Karpas-422 (cell line): Measurements from ENCODE around the gene PLPP1. TPM values are rescaled to one million over a fixed set of nuclear protein-coding genes. Genes with fewer than 3 reads are reported as not detected.

ENCODE experiments used
- DNase-seq: peaks from one replicate; pipeline ENCODE4 v3.0.0-alpha.2; 2015
- H2AFZ ChIP-seq: fragments of 200-600 bp; sonication (generic); 2 replicates; pipeline ENCODE4 v1.6.1; 2014; ENCODE audit warnings: antibody characterized with exemption, low read length, mixed read lengths
- H3K27ac ChIP-seq: fragments of 200-600 bp; sonication (generic); 2 replicates; pipeline ENCODE4 v1.5.1; 2014; ENCODE audit warnings: mild to moderate bottlenecking, low read length, moderate library complexity
- H3K27me3 ChIP-seq: fragments of 200-600 bp; sonication (generic); 2 replicates; pipeline ENCODE4 v1.6.1; 2014; ENCODE audit warnings: low read length, mixed read lengths
- H3K36me3 ChIP-seq: fragments of 200-600 bp; sonication (generic); 2 replicates; pipeline ENCODE4 v1.6.1; 2014; ENCODE audit warnings: low read length, mixed read lengths; ENCODE audit not compliant: insufficient read depth
- H3K4me1 ChIP-seq: fragments of 200-600 bp; sonication (generic); 2 replicates; pipeline ENCODE4 v1.6.1; 2014; ENCODE audit warnings: mild to moderate bottlenecking, low read length, mixed read lengths
- H3K4me2 ChIP-seq: fragments of 200-600 bp; sonication (generic); 2 replicates; pipeline ENCODE4 v1.6.1; 2014; ENCODE audit warnings: low read length, low read depth, mild to moderate bottlenecking; ENCODE audit not compliant: poor library complexity, severe bottlenecking
- H3K4me3 ChIP-seq: fragments of 200-600 bp; sonication (generic); 2 replicates; pipeline ENCODE4 v1.5.1; 2014; ENCODE audit warnings: mild to moderate bottlenecking, antibody characterized with exemption, low read length, mixed read lengths
- H3K79me2 ChIP-seq: fragments of 200-600 bp; sonication (generic); 2 replicates; pipeline ENCODE4 v1.6.1; 2014; ENCODE audit warnings: mild to moderate bottlenecking, low read length, mixed read lengths
- H3K9ac ChIP-seq: fragments of 200-600 bp; sonication (generic); 2 replicates; pipeline ENCODE4 v1.6.0; 2014; ENCODE audit warnings: low read length
- H3K9me2 ChIP-seq: fragments of 200-600 bp; sonication (generic), shearing (Covaris generic); replicated peaks from 2 replicates; pipeline ENCODE4 v1.6.0; 2014; ENCODE audit warnings: mild to moderate bottlenecking, low read length, moderate library complexity; ENCODE audit not compliant: insufficient read depth
- H3K9me3 ChIP-seq: fragments of 300-700, 200-600 bp; sonication (generic); 2 replicates; pipeline ENCODE4 v1.6.1; 2014; ENCODE audit warnings: low read length, mixed read lengths
- H4K20me1 ChIP-seq: fragments of 200-600 bp; sonication (generic); 2 replicates; pipeline ENCODE4 v1.6.1; 2014; ENCODE audit warnings: mild to moderate bottlenecking, antibody characterized with exemption, low read length, low read depth; ENCODE audit not compliant: insufficient read depth
- total RNA-seq: library from RNA; depleted of rRNA; stranded (reverse); fragments of >200 nt; shearing (Covaris generic); gene quantifications from 2 replicates; pipeline ENCODE4 v1.2.3, GENCODE V29; 2014; ENCODE audit warnings: low replicate concordance

PLPP1 gene
- total RNA-seq, 1 experiment from 2014 or later: 5.9 TPM

GRCh38 chr5:55432549-55432948, 102.2 kb downstream of the PLPP1 start:
- no peak overlapping the region for H2AFZ ChIP-seq
- DNase-seq: no peak
- no peaks in the 10 kb centered on the region for H3K9me2 ChIP-seq
- no peak overlapping the region for H3K4me3 ChIP-seq
- no peaks in the 10 kb centered on the region; the same call in 1 of the 2 replicates for H3K9me3 ChIP-seq
- no peak overlapping the region for H3K4me2 ChIP-seq
- no peaks in the 10 kb centered on the region for H3K4me1 ChIP-seq
- no peaks in the 10 kb centered on the region for H3K27me3 ChIP-seq
- no peak overlapping the region for H3K9ac ChIP-seq
- no peaks in the 10 kb centered on the region for H4K20me1 ChIP-seq
- no peak overlapping the region for H3K27ac ChIP-seq
- H3K36me3 ChIP-seq: peaks cover 28% of the 10 kb centered on the region
- H3K79me2 ChIP-seq: no peaks in the 10 kb centered on the region

GRCh38 chr5:55429613-55430253, 105.0 kb downstream of the PLPP1 start:
- H3K9ac ChIP-seq: no peak overlapping the region
- no peaks in the 10 kb centered on the region; the same call in 1 of the 2 replicates for H3K9me3 ChIP-seq
- no peak overlapping the region for H2AFZ ChIP-seq
- H3K4me1 ChIP-seq: no peaks in the 10 kb centered on the region
- no peaks in the 10 kb centered on the region for H3K27me3 ChIP-seq
- H3K36me3 ChIP-seq: peaks cover 56% of the 10 kb centered on the region
- no peak overlapping the region for H3K4me3 ChIP-seq
- H3K79me2 ChIP-seq: no peaks in the 10 kb centered on the region
- no peak overlapping the region for H3K27ac ChIP-seq
- no peak for DNase-seq
- no peaks in the 10 kb centered on the region for H3K9me2 ChIP-seq
- H4K20me1 ChIP-seq: no peaks in the 10 kb centered on the region
- H3K4me2 ChIP-seq: no peak overlapping the region

DNA sequence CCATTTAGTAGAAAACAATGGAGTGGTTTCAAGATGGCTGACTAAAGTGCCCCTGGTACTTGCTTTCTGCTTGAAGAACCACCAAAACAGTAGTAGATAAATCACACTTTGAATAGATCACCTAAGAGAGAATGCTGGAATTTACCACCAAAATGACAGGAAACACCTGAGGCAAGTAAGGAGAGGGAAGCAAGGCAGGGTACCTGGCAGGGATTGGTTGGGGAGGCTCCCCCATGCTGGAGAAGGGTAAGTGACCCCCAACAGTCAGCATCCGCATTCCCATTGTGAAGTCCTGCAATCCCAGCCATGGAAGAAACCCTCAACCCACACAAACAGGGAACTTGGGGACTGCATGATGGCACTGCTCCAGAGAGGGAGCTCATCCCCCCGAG, 105.5 kb downstream of the PLPP1 start:
- DNase-seq: no peak
- no peaks in the 10 kb centered on the region for H3K4me1 ChIP-seq
- H3K9me3 ChIP-seq: no peaks in the 10 kb centered on the region; the same call in 1 of the 2 replicates
- no peaks in the 10 kb centered on the region for H3K9me2 ChIP-seq
- peaks cover 61% of the 10 kb centered on the region for H3K36me3 ChIP-seq
- H3K27me3 ChIP-seq: no peaks in the 10 kb centered on the region
- no peaks in the 10 kb centered on the region for H3K79me2 ChIP-seq
- no peak overlapping the region for H3K27ac ChIP-seq
- H3K9ac ChIP-seq: no peak overlapping the region
- no peak overlapping the region for H2AFZ ChIP-seq
- H4K20me1 ChIP-seq: no peaks in the 10 kb centered on the region
- H3K4me3 ChIP-seq: no peak overlapping the region
- H3K4me2 ChIP-seq: no peak overlapping the region

DNA sequence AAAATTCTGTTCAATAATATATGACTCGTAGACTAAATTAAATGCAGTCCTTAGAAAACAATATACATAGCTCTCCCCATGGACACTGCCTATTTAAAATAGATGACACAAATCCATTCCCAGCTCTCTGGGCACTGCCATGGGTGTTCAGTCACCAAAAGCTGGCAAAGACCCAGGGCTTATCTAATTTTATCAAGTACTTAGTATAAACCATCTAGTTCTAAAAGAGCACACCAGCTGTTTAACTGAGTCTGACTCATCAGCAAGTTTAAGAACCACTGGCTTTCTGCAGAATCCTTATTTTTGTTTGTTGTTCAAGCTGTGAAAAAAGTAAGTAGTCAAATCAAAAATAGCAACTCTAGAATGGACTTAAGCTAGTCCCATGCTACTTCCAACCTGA, 107.6 kb downstream of the PLPP1 start:
- Histone ChIP-seq H3K4me3 (no peak overlapping the region), H3K4me2 (no peak overlapping the region), H3K27ac (no peak overlapping the region), H3K27me3 (no peaks in the 10 kb centered on the region), H3K9me3 (no peaks in the 10 kb centered on the region; the same call in 1 of the 2 replicates), H3K9me2 (no peaks in the 10 kb centered on the region), H2AFZ (no peak overlapping the region), H4K20me1 (no peaks in the 10 kb centered on the region), H3K36me3 (peaks cover 79% of the 10 kb centered on the region), H3K4me1 (no peaks in the 10 kb centered on the region), H3K79me2 (no peaks in the 10 kb centered on the region), H3K9ac (no peak overlapping the region)
- DNase-seq: no peak

DNA sequence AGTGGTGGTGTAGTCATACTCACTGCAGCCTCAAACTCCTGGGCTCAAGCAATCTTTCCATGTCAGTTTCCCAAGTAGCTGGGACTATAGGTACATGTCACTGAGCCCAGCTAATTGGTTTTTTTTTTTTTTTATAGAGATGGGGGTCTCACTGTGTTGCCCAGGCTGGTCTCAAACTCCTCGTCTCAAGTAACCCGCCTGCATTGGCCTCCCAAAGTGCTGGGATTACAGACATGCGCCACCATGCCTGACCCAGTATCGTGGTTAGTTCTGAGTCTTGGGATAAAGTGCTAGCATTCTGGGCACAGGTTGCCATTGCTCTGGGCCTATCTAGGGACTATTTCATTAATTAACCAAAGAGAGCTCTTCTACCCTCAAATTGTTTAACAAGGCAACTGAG, 108.3 kb downstream of the PLPP1 start:
- no peak overlapping the region for H2AFZ ChIP-seq
- no peak overlapping the region for H3K4me3 ChIP-seq
- H3K79me2 ChIP-seq: no peaks in the 10 kb centered on the region; the same call in 1 of the 2 replicates
- no peaks in the 10 kb centered on the region; the same call in 1 of the 2 replicates for H3K9me3 ChIP-seq
- no peak for DNase-seq
- no peaks in the 10 kb centered on the region for H3K27me3 ChIP-seq
- peaks cover 81% of the 10 kb centered on the region for H3K36me3 ChIP-seq
- H3K27ac ChIP-seq: no peak overlapping the region
- no peaks in the 10 kb centered on the region for H4K20me1 ChIP-seq
- no peak overlapping the region for H3K4me2 ChIP-seq
- H3K9me2 ChIP-seq: no peaks in the 10 kb centered on the region
- H3K9ac ChIP-seq: no peak overlapping the region
- no peaks in the 10 kb centered on the region for H3K4me1 ChIP-seq

GRCh38 chr5:55421074-55421529, 113.7 kb downstream of the PLPP1 start:
- Histone ChIP-seq H2AFZ (no peak overlapping the region), H4K20me1 (no peaks in the 10 kb centered on the region), H3K9me2 (no peaks in the 10 kb centered on the region), H3K79me2 (peaks cover 4% of the 10 kb centered on the region; the same call in 1 of the 2 replicates), H3K9me3 (no peaks in the 10 kb centered on the region), H3K4me2 (no peak overlapping the region), H3K27me3 (no peaks in the 10 kb centered on the region), H3K4me3 (no peak overlapping the region), H3K4me1 (no peaks in the 10 kb centered on the region), H3K36me3 (peaks cover 58% of the 10 kb centered on the region), H3K9ac (no peak overlapping the region), H3K27ac (no peak overlapping the region)
- DNase-seq: no peak

DNA sequence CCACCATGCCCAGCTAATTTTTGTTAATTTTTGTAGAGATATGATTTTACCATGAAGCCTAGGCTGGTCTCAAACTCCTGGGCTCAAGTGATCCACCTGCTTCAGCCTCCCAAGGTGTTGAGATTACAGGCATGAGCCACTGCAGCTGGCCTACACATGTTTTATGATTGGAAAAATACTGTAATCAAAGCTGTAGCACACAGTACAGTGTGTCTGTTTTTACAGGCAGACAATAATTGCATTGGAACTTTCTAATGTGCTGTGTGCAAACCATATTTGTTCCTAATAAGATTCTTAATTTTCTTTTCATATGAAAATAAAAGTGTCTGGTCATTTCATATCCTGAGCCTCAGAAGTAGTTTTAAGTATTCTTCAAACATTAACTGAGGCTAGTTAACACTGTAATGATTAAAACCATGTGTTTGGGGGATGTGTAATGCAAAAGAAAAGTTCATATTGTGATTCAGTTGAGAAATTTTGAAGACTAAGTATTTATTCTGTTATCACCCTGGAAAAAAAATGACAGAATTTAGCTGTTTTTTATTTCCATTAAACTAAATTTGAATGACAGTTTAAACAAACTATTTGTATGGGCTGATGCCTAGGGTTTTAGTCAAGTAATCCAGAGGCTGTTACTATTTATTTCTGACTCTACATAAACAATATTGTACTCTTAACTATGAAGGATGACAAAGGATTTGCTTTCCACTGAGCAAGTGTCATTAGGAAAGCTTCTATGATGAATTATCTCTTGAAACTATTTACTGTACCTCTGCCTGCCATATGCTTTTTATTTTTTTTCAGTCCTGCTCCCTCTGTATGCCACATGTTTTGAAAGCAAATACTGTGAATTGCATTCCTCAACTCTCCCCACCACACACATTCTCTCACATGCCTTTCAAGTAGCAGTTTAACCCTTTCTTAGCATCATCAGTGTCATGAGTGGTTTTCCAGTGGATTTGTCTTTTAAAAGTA, 115.5 kb downstream of the PLPP1 start:
- Histone ChIP-seq H3K9me3 (no peaks in the 10 kb centered on the region), H3K27me3 (no peaks in the 10 kb centered on the region), H2AFZ (no peak overlapping the region), H4K20me1 (no peaks in the 10 kb centered on the region), H3K9me2 (no peaks in the 10 kb centered on the region), H3K4me2 (no peak overlapping the region), H3K4me1 (no peaks in the 10 kb centered on the region), H3K79me2 (peaks cover 4% of the 10 kb centered on the region; the same call in 1 of the 2 replicates), H3K36me3 (peaks cover 50% of the 10 kb centered on the region), H3K9ac (no peak overlapping the region), H3K27ac (no peak overlapping the region), H3K4me3 (no peak overlapping the region)
- no peak for DNase-seq

- DNase-seq: no peak
- H3K4me2 ChIP-seq: no peak overlapping the region
- H3K27ac ChIP-seq: no peak overlapping the region
- H3K4me1 ChIP-seq: no peaks in the 10 kb centered on the region
- 0 out of 2 replicates have a peak, but pooled peaks cover 4% of the 10 kb centered on the region for H3K79me2 ChIP-seq
- H3K9me3 ChIP-seq: no peaks in the 10 kb centered on the region
- no peak overlapping the region for H2AFZ ChIP-seq
- H3K9me2 ChIP-seq: no peaks in the 10 kb centered on the region
- H3K4me3 ChIP-seq: no peak overlapping the region
- no peaks in the 10 kb centered on the region for H3K27me3 ChIP-seq
- peaks cover 47% of the 10 kb centered on the region; the same call in 1 of the 2 replicates for H3K36me3 ChIP-seq
- no peaks in the 10 kb centered on the region for H4K20me1 ChIP-seq
- no peak overlapping the region for H3K9ac ChIP-seq
These were observed 118.5 kb downstream of the PLPP1 start for GRCh38 chr5:55416306-55416705.
